BLaER1 treated with 17β-estradiol and CSF1 and Interleukin-3, amounts not matched to agents 10 nM and 100 nM (cell line): ENCODE results near the gene CPNE7.

Experiments used
- H3K27ac ChIP-seq, 11 experiments: shearing (Covaris generic); formaldehyde crosslinking; 2 replicates each; pipeline ENCODE4 v1.8.1; 2022
- H3K27me3 ChIP-seq, 11 experiments: shearing (Covaris generic); formaldehyde crosslinking; 2 replicates each; pipeline ENCODE4 v1.8.1; 2022
- H3K36me3 ChIP-seq, 11 experiments: shearing (Covaris generic); formaldehyde crosslinking; 2 replicates each; pipeline ENCODE4 v1.8.1; 2022
- H3K4me1 ChIP-seq, 10 experiments: shearing (Covaris generic); formaldehyde crosslinking; 2 replicates each; pipeline ENCODE4 v1.8.1; 2022
- H3K4me2 ChIP-seq, 11 experiments: shearing (Covaris generic); formaldehyde crosslinking; 2 replicates each; pipeline ENCODE4 v1.8.1; 2022
- H3K4me3 ChIP-seq, 10 experiments: shearing (Covaris generic); formaldehyde crosslinking; 2 replicates each; pipeline ENCODE4 v1.8.1; 2022
- H3K9ac ChIP-seq, 11 experiments: shearing (Covaris generic); formaldehyde crosslinking; 2 replicates each; pipeline ENCODE4 v1.8.1; 2022
- H3K9me3 ChIP-seq, 11 experiments: shearing (Covaris generic); formaldehyde crosslinking; replicated peaks in 1 of 11; 2 replicates each; pipeline ENCODE4 v1.8.1; 2022
- H4K20me1 ChIP-seq, 11 experiments: shearing (Covaris generic); formaldehyde crosslinking; 2 replicates each; pipeline ENCODE4 v1.8.1; 2022
- Cebpa-rat ChIP-seq, 11 experiments: shearing (Covaris generic); IDR thresholded peaks; 2 replicates each; pipeline ENCODE4 v1.8.1; 2022

CPNE7 gene

DNA sequence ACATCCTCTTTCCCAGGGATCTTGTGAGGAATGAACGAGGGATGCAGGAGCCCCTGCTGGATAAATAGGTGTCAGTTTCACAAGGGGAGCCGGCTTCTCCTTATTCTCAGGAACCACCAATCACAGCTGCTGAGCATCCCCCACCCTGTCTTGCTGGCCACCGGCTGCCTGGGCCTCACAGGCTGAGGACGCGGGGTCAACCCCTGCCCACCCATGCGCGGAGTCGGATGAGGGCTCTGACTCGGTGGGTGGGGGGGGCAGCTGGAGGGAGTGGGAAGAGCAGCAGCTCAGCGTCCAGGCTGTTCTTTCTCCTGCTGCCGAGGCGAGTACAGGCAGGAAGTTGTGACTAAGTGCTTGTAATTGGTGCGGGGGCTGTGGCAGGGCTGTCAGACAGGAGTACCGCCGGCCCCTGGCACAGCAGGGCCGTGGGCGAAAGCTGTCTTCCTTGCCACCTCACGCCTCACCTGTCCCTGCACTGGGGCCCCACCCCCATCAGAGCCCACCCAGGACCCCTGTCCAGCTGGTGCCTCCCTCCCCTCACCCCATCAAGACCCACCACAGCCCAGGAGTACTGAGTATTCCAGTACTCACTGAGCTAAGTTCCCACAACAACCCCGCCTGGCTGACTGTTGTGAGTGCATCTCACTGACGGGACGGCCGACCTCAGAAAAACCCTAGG, 26.9 kb downstream of the CPNE7 start:
- Histone ChIP-seq H3K4me3 (peak overlapping the region in 2 of 10 experiments; percentile 15 to 48; a peak in 5 of 20 replicates), H3K36me3 (no peaks in the 10 kb centered on the region), H3K27me3 (peaks cover 0 to 21% (median 0%) of the 10 kb centered on the region in 11 experiments; a peak in 7 of 22 replicates), H3K4me2 (peak overlapping the region; percentile 69 to 89 (median 81)), H4K20me1 (peaks cover 0 to 24% (median 0%) of the 10 kb centered on the region in 11 experiments; a peak in 4 of 22 replicates), H3K27ac (peak overlapping the region in 3 of 11 experiments; percentile 6 to 26 (median 10); a peak in 2 of 22 replicates), H3K9ac (peak overlapping the region in 7 of 11 experiments; percentile 1 to 41 (median 35); a peak in 8 of 22 replicates), H3K4me1 (peaks cover 27 to 68% (median 61%) of the 10 kb centered on the region in 10 experiments), H3K9me3 (no peaks in the 10 kb centered on the region)
- no peak for TF ChIP-seq Cebpa-rat (IDR thresholded peaks at IDR 0.05)

DNA sequence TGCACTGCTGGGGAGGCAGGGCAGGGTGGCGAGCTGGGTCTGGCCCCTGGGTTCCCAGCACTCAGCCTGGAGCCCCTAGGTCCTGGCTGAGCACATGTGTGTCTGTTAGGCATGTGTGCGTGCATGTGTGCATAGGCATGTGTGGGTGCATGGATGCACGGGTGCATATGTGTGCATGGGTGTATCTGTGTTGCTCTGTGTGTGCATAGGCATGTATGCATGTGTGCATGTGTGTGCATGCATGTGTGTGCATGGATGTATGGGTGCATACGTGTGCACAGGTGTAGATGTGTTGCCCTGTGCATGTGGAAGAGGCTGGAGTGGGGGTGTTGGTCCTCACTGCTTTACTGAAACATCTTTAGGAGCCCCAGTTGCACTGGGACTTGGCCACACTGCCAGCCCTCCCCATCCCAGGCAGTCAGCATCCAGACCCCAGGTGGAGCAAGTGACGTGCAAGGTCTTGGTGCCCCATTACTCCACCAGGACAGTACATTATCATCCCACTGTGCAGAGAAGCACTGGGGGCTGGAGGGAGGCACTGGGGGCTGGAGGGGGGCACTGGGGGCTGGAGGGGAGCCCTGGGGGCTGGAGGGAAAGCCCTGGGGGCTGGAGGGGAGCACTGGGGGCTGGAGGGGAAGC, 27.5 kb downstream of the CPNE7 start:
- Histone ChIP-seq H3K4me1 (peaks cover 33 to 74% (median 68%) of the 10 kb centered on the region in 10 experiments), H3K9me3 (no peaks in the 10 kb centered on the region), H3K4me2 (peak overlapping the region; percentile 69 to 89 (median 81)), H3K36me3 (no peaks in the 10 kb centered on the region), H3K4me3 (peak overlapping the region in 2 of 10 experiments; percentile 15 to 48; a peak in 4 of 20 replicates), H3K27ac (no peak overlapping the region; a peak in 1 of 22 replicates), H3K9ac (peak overlapping the region in 5 of 11 experiments; percentile 14 to 41 (median 35); a peak in 5 of 22 replicates), H4K20me1 (peaks cover 0 to 24% (median 0%) of the 10 kb centered on the region in 11 experiments; a peak in 4 of 22 replicates), H3K27me3 (peaks cover 0 to 27% (median 0%) of the 10 kb centered on the region in 11 experiments; a peak in 7 of 22 replicates)
- TF ChIP-seq Cebpa-rat (IDR thresholded peaks at IDR 0.05): no peak

- Histone ChIP-seq H3K9me3 (no peaks in the 10 kb centered on the region), H3K9ac (peak overlapping the region in 5 of 11 experiments; percentile 3 to 69 (median 60); a peak in 5 of 22 replicates), H3K27ac (peak overlapping the region in 1 of 11 experiments; percentile 18; a peak in 1 of 22 replicates), H4K20me1 (peaks cover 0 to 16% (median 0%) of the 10 kb centered on the region in 11 experiments; a peak in 4 of 22 replicates), H3K36me3 (no peaks in the 10 kb centered on the region), H3K4me2 (peak overlapping the region in 9 of 11 experiments; percentile 60 to 93 (median 87); a peak in 17 of 22 replicates), H3K4me1 (peaks cover 38 to 82% (median 75%) of the 10 kb centered on the region in 10 experiments), H3K27me3 (peaks cover 0 to 37% (median 0%) of the 10 kb centered on the region in 11 experiments; a peak in 7 of 22 replicates), H3K4me3 (no peak overlapping the region; a peak in 2 of 20 replicates)
- no peak for TF ChIP-seq Cebpa-rat (IDR thresholded peaks at IDR 0.05)
These were observed 29.2 kb downstream of the CPNE7 start for GRCh38 chr16:89604764-89605163.

DNA sequence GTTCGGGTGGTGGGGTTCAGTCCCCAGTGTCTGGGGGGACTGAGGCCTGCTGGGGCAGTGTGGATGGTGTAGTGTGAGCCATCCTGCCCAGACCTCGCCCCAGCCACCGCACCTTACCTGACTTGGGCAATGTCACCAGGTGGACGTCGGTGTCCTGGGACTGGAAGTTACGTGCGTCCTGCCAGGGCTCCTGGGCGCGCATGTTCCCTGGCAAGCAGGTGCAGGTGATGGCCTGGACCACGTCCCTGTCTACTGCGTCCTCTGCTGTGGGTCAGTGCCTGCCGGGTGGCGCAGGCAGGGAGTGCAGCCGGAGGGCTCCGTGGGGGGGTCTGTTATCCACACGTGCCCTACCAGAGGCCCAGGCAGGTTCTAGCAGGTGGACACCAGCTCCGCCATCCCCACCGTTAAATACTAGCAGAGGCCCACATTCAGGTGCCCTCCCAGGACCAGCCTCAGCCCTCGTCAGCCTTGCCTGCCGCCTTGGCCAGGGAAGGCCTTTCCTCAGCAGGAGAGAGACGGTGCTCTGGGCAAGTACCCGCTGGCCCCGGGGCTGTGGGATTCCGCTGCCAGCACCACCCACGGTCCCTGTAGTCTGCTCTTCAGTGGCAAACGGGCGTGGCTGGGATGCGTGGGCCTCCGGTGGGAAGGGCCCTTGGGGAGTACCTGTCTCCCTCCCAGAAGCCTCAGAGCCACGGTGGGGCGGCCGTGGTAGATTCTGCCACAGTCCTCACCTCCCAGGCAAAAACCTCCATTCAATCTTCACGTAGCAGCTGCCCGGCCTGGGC, 29.8 kb downstream of the CPNE7 start:
- H3K9me3 ChIP-seq: no peaks in the 10 kb centered on the region
- no peak for TF ChIP-seq Cebpa-rat (IDR thresholded peaks at IDR 0.05)
- peak overlapping the region in 1 of 10 experiments; percentile 39; a peak in 2 of 20 replicates for H3K4me3 ChIP-seq
- peak overlapping the region in 5 of 11 experiments; percentile 3 to 69 (median 60); a peak in 8 of 22 replicates for H3K9ac ChIP-seq
- peaks cover 38 to 82% (median 72%) of the 10 kb centered on the region in 10 experiments for H3K4me1 ChIP-seq
- peaks cover 0 to 15% (median 0%) of the 10 kb centered on the region in 11 experiments; a peak in 4 of 22 replicates for H4K20me1 ChIP-seq
- no peaks in the 10 kb centered on the region for H3K36me3 ChIP-seq
- peaks cover 0 to 37% (median 0%) of the 10 kb centered on the region in 11 experiments; a peak in 7 of 22 replicates for H3K27me3 ChIP-seq
- H3K27ac ChIP-seq: peak overlapping the region in 6 of 11 experiments; percentile 2 to 59 (median 17); a peak in 8 of 22 replicates
- H3K4me2 ChIP-seq: peak overlapping the region in 10 of 11 experiments; percentile 38 to 93 (median 84); a peak in 20 of 22 replicates

- Histone ChIP-seq H3K4me1 (peaks cover 38 to 82% (median 69%) of the 10 kb centered on the region in 10 experiments), H3K36me3 (no peaks in the 10 kb centered on the region), H3K4me3 (no peak overlapping the region; a peak in 1 of 20 replicates), H3K4me2 (peak overlapping the region in 10 of 11 experiments; percentile 38 to 93 (median 84); a peak in 19 of 22 replicates), H4K20me1 (peaks cover 0 to 15% (median 0%) of the 10 kb centered on the region in 11 experiments; a peak in 4 of 22 replicates), H3K27me3 (peaks cover 0 to 37% (median 0%) of the 10 kb centered on the region in 11 experiments; a peak in 7 of 22 replicates), H3K9me3 (no peaks in the 10 kb centered on the region), H3K27ac (peak overlapping the region in 6 of 11 experiments; percentile 2 to 59 (median 17); a peak in 8 of 22 replicates), H3K9ac (peak overlapping the region in 4 of 11 experiments; percentile 29 to 69 (median 63); a peak in 7 of 22 replicates)
- no peak for TF ChIP-seq Cebpa-rat (IDR thresholded peaks at IDR 0.05)
These were observed 30.4 kb downstream of the CPNE7 start for GRCh38 chr16:89606006-89606405.

GRCh38 chr16:89607453-89607852, 31.9 kb downstream of the CPNE7 start:
- peaks cover 0 to 10% (median 0%) of the 10 kb centered on the region in 11 experiments; a peak in 3 of 22 replicates for H4K20me1 ChIP-seq
- peaks cover 0 to 37% (median 0%) of the 10 kb centered on the region in 11 experiments; a peak in 7 of 22 replicates for H3K27me3 ChIP-seq
- peak overlapping the region in 2 of 10 experiments; percentile 6 to 40; a peak in 3 of 20 replicates for H3K4me3 ChIP-seq
- H3K9ac ChIP-seq: peak overlapping the region in 8 of 11 experiments; percentile 13 to 56 (median 36); a peak in 10 of 22 replicates
- H3K36me3 ChIP-seq: no peaks in the 10 kb centered on the region
- peaks cover 30 to 88% (median 63%) of the 10 kb centered on the region in 10 experiments for H3K4me1 ChIP-seq
- no peaks in the 10 kb centered on the region for H3K9me3 ChIP-seq
- peak overlapping the region in 5 of 11 experiments; percentile 16 to 57 (median 33); a peak in 9 of 22 replicates for H3K27ac ChIP-seq
- H3K4me2 ChIP-seq: peak overlapping the region; percentile 27 to 93 (median 82)
- TF ChIP-seq Cebpa-rat (IDR thresholded peaks at IDR 0.05): no peak

DNA sequence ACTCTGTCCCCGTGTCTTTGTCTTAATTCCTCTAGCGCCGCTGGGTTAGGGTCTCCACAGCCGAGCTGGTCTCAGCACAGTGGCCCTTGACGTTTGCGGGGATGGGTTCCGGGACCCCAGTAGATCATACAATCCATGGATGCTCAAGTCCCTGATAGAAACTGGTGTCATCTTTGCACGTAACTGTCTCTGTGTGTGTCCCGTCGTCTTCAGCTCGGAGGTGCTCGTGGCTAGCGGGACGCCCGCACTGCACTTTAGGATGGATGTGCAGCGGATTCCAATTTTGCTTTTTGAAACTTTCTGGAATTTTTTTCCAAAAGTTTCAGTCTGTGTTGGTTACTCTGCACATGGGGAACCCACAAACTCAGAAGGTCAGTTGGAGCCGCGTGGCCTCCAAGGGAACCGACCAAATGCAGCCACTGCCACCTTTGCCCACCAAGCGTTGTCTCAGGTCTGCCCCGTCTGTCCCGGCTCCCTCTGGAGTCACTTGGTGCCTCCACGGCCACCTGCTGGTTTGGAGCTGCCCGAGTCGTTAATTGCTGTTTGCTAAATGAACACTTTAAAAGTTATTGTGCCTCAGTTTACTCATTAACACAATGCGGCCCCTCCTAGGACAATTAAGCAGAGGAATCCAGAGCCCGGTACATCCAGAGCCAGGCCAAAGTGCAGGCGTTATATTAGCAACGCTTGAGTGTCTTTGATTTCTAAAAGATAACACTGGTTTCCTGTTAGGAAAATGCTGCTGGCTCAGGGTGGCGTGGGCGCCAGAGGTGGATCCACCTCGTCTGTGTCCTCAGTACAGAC, 32.6 kb downstream of the CPNE7 start:
- H3K27ac ChIP-seq: peak overlapping the region in 5 of 11 experiments; percentile 16 to 57 (median 33); a peak in 8 of 22 replicates
- H3K4me1 ChIP-seq: peaks cover 28 to 88% (median 63%) of the 10 kb centered on the region in 10 experiments
- TF ChIP-seq Cebpa-rat (IDR thresholded peaks at IDR 0.05): no peak

More for the DNA sequence above, 32.6 kb downstream of the CPNE7 start:
- Histone ChIP-seq H3K9ac (peak overlapping the region in 8 of 11 experiments; percentile 13 to 56 (median 36); a peak in 11 of 22 replicates), H3K36me3 (no peaks in the 10 kb centered on the region), H3K9me3 (no peaks in the 10 kb centered on the region), H3K4me2 (peak overlapping the region; percentile 27 to 93 (median 82)), H3K4me3 (peak overlapping the region in 2 of 10 experiments; percentile 6 to 40; a peak in 2 of 20 replicates), H3K27me3 (peaks cover 0 to 37% (median 0%) of the 10 kb centered on the region in 11 experiments; a peak in 7 of 22 replicates), H4K20me1 (peaks cover 0 to 5% (median 0%) of the 10 kb centered on the region in 11 experiments; a peak in 2 of 22 replicates)
